GM13977 (cell line): ENCODE measurements around the gene PACSIN2.

Experiments used
- DNase-seq: peaks from one replicate; pipeline ENCODE4 v3.0.0; 2012; ENCODE audit warnings: low spot score
- in situ Hi-C: fragments of 300-500 bp; cut with MboI; formaldehyde crosslinking; loops from one replicate; pipeline ENCODE4 v1.12.0; 2022; ENCODE audit warnings: low sequenced_read_pairs, low pct_unique_long_range_greater_than_20kb, mixed read lengths, inconsistent platforms; ENCODE audit not compliant: unreplicated experiment
- TF ChIP-seq, protein P1 (sequence below): IDR thresholded peaks from 2 replicates; pipeline ENCODE4 v1.5.1; 2012; ENCODE audit warnings: mild to moderate bottlenecking, control low read depth; ENCODE audit not compliant: insufficient read depth; ENCODE audit errors: extremely low read depth, missing control alignments

PACSIN2 gene

DNA sequence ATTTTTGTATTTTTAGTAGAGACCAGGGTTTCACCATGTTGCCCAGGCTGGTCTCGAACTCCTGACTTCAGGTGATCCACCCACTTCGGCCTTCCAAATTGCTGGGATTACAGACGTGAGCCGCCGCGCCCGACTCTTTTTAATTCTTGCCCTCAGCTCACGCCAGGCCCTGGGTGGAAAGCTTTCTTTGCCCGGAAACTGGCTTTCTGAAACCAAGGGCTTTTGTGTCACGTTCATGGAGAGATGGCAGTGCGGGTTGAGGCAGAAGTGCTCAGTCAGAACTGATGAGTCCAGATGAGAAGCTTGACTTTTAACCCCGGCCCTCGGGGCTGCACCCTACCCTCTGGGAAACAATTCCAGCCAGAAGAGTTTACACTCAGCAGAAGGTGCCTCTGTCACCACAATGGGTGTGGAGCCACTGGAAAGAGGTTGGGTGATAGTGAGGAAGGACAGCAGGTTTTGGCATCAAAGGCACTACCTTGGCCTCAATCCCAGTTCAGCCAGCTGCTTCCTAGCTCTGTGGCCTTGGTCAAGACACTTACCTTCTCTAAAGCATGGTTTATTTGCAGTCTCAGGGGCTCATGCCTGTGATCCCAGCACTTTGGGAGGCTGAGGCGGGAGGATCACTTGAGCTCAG is 157.0 kb downstream of the PACSIN2 start:
- TF ChIP-seq, protein P1, sequence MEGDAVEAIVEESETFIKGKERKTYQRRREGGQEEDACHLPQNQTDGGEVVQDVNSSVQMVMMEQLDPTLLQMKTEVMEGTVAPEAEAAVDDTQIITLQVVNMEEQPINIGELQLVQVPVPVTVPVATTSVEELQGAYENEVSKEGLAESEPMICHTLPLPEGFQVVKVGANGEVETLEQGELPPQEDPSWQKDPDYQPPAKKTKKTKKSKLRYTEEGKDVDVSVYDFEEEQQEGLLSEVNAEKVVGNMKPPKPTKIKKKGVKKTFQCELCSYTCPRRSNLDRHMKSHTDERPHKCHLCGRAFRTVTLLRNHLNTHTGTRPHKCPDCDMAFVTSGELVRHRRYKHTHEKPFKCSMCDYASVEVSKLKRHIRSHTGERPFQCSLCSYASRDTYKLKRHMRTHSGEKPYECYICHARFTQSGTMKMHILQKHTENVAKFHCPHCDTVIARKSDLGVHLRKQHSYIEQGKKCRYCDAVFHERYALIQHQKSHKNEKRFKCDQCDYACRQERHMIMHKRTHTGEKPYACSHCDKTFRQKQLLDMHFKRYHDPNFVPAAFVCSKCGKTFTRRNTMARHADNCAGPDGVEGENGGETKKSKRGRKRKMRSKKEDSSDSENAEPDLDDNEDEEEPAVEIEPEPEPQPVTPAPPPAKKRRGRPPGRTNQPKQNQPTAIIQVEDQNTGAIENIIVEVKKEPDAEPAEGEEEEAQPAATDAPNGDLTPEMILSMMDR, result no peak
- no peak for DNase-seq
- in situ Hi-C loops, result no loop called here

DNA sequence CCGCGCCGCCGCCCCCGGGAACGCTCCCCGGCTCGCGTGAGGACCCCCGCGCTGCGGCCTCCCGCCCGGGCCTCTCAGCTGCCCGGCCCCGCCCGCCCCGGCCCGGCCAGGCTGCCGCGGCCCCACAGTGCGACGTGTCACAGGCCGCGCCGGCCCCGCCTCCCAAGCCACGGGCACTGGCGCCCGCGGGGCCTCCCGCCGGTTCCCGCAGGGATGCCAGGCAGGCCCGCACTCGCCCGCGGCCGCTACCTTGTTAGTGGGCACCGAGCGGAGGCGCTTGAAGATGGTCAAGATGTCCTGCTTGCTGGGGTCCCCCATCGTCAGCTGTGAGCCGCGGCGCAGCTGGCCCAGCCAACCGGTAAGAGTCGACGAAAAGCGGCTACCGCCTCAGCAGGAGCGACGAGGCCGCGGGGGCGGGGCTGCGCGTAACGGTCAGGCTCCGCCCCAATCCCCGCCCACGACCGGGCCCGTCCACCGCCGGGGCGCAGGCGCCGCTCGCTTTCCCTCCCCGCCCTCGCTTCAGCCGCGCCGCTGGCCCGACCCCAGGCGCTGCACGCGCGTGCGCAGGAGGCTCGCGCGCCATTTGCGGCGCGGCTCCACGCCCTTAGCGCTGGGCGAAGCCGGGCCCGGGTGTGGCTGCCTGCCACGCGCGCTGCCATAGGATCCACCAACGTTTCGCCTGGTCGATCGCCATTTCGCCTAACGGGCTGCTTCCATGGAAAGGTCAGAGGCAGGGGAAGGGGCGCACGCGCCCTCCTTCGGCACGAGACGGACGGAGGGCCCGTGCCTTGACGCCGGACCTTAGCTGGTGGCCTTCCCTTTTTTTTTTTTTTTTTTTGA is 157.9 kb downstream of the PACSIN2 start, which contains the start of gene ARFGAP3:
ARFGAP3 (minus strand) TSS at position 409 of the 840 bp plus-strand sequence; CDS start at position 318, 91 bp downstream.
- peak; percentile 99 for DNase-seq
- TF ChIP-seq, protein P1, result no peak
- in situ Hi-C loops, result no loop called here

DNA sequence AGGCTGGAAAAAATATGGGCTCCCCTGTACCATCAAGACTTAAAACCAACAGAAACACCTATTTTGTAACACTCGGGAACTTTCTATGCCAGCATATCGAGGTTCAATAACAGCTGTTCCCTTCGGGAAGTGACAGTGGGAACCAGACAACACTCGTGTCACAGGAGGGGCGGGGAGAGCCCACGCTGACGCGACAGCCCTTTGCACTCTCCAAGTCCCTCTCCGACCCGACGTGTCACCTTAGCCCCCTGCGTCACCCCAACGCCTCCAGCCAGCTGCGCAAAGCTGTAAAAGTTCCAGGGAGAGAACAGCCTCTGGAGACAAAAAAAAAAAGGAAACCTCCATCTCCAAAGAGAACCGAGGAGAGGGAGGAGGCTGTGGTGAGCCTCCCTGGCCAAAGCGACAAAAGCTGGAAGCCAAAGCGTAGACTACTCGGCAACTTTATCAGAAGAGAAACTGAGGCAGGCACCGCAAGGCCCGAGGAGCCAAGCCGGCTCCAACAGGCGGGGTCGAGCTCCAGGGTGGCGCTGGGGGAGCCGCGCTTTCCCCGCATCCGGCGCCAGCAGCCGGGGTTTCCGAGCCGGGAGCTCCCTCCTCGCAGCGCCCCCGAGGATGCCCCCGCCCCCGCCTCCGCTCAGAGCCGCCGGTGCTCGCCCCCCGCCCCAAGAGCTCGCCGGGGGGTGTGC is 158.6 kb downstream of the PACSIN2 start:
- in situ Hi-C loops, result no loop called here
- TF ChIP-seq, protein P1, result no peak
- peak; percentile 42 for DNase-seq

DNA sequence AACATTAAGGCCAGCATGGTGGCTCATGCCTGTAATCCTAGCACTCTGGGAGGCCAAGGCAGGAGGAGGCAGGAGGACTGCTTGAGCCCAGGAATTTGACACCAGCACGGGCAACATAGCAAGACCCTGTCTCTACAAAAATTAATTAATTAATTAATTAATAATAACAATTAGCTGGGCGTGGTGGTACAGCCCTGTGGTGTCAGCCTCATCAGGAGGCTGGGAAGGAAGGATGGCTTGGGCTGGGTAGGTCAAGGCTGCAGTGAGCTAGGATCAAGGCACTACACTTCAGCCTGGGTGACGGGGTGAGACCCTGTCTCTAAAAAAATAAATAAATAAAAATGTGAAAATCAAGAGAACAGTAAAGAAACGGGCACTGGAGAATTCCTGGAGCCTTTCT is 159.2 kb downstream of the PACSIN2 start:
- no peak for DNase-seq
- in situ Hi-C loops, result no loop called here
- TF ChIP-seq, protein P1, result no peak

DNA sequence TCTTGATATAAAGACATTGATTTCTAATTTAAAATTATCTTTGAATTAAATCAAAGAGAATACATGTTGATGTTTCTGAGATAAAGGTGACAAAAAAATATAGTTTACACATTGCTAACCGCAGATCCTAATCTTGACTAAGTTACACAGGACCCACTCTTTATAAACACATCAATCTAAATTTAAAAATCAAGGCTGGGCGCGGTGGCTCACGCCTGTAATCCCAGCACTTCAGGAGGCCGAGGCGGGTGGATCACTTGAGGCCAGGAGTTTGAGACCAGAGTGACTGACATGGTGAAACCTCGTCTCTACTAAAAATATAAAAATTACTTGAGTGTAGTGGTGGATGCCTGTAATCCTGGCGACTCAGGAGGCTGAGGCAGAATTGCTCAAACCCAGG is 159.7 kb downstream of the PACSIN2 start:
- in situ Hi-C loops, result no loop called here
- DNase-seq, result no peak
- TF ChIP-seq, protein P1, result no peak

DNA sequence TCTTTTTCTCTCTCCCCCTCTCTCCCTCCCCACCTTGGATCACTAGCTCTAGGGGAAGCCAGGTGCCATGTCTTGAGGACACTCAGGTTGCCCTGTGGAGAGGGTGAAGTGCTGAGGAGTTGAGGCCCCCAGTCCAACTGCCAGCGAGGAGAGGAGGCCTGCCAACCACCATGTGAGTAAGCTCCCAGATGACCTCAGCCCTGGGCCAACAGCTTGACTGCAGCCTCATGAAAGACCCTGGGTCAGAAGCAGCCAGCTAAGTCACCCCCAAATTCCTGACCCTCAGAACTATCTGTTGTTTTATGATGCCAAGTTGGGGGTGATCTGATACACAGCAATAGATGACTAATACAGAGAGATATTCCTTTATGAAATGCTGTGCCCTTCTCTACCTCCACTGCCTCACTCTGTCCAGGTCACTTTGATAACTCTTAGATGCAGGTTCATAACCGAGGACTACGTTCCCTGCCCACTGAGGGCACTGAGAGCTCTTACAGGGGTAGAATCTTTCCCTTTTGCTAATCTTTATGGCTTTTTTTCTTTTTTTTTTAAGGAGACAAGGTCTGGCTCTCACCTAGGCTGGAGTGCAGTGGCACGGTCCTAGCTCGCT is 165.9 kb downstream of the PACSIN2 start:
- DNase-seq, result no peak
- in situ Hi-C loops, result no loop called here
- TF ChIP-seq, protein P1, result no peak
